PC-3 (cell line): ENCODE results near the gene RPS6KA2. TPM values are rescaled to one million over a fixed set of nuclear protein-coding genes. Genes with fewer than 3 reads are reported as not detected.

Experiments used
- ATAC-seq: fragments of 200-7000 bp; cut with Tn5 transposase; 2 replicates; pipeline ENCODE4 v1.9.1; 2020; ENCODE audit warnings: mild to moderate bottlenecking, moderate library complexity
- BruUV-seq: library from RNA; stranded (reverse); fragments of 400-500 nt; replicated peaks from 2 replicates; lab custom pipeline; 2021; lab: Mats Ljungman, UMichigan
- CTCF ChIA-PET: fragments of 300-600 bp; sonication (Branson Sonifier 250); formaldehyde crosslinking; loops from one replicate; lab custom pipeline; 2022; ENCODE audit warnings: antibody characterized with exemption; lab: Charles Lee
- POLR2A ChIA-PET: fragments of 300-600 bp; sonication (Branson Sonifier 250); formaldehyde crosslinking; loops from one replicate; lab custom pipeline; 2022; ENCODE audit warnings: antibody characterized with exemption; ENCODE audit not compliant: unreplicated experiment; lab: Charles Lee
- DNase-seq: peaks from one replicate; pipeline ENCODE4 v3.0.0-alpha.2; 2015
- H2AFZ ChIP-seq: fragments of 300-600 bp; sonication (generic); 2 replicates; pipeline ENCODE4 v1.6.0; 2016; ENCODE audit warnings: antibody characterized with exemption, low read length
- H3F3A ChIP-seq: fragments of 300-600 bp; sonication (generic); one replicate; pipeline ENCODE4 v1.6.0; 2017; ENCODE audit warnings: antibody characterized with exemption, low read length, control low read depth, mild to moderate bottlenecking; ENCODE audit not compliant: unreplicated experiment
- H3K27ac ChIP-seq: fragments of 300-600 bp; sonication (generic); 2 replicates; pipeline ENCODE4 v1.5.1; 2016; ENCODE audit warnings: mild to moderate bottlenecking, low read length
- H3K27me3 ChIP-seq: fragments of 300-600 bp; sonication (generic); 2 replicates; pipeline ENCODE4 v1.6.1; 2016; ENCODE audit warnings: low read length, mixed read lengths
- H3K36me3 ChIP-seq: fragments of 300-600 bp; sonication (generic); 2 replicates; pipeline ENCODE4 v1.6.1; 2016; ENCODE audit warnings: low read depth, mixed run types, low read length, mixed read lengths
- H3K4me1 ChIP-seq: fragments of 300-600 bp; sonication (generic); 2 replicates; pipeline ENCODE4 v1.5.1; 2016; ENCODE audit warnings: low read length; ENCODE audit not compliant: insufficient read depth
- H3K4me2 ChIP-seq: fragments of 300-600 bp; sonication (generic); 2 replicates; pipeline ENCODE4 v1.6.0; 2016; ENCODE audit warnings: low read length
- H3K4me3 ChIP-seq: fragments of 300-600 bp; sonication (generic); 2 replicates; pipeline ENCODE4 v1.5.1; 2016; ENCODE audit warnings: mild to moderate bottlenecking, low read length, mixed read lengths
- H3K79me2 ChIP-seq: fragments of 300-600 bp; sonication (generic); 2 replicates; pipeline ENCODE4 v1.6.1; 2017; ENCODE audit warnings: low read length, mixed read lengths
- H3K9ac ChIP-seq: fragments of 300-600 bp; sonication (generic); 2 replicates; pipeline ENCODE4 v1.6.0; 2016; ENCODE audit warnings: mild to moderate bottlenecking, low read length
- H3K9me2 ChIP-seq: fragments of 300-600 bp; sonication (generic); replicated peaks from 2 replicates; pipeline ENCODE4 v1.6.1; 2016; ENCODE audit warnings: mixed run types, low read length, mixed read lengths
- H3K9me3 ChIP-seq: fragments of 300-600 bp; sonication (generic); 2 replicates; pipeline ENCODE4 v1.6.1; 2016; ENCODE audit warnings: low read length, mixed read lengths
- H4K20me1 ChIP-seq: fragments of 300-600 bp; sonication (generic); 2 replicates; pipeline ENCODE4 v1.6.1; 2016; ENCODE audit warnings: low read length, mixed read lengths
- EZH2 ChIP-seq: fragments of 300-600 bp; sonication (generic); IDR thresholded peaks from one replicate; pipeline ENCODE4 v1.6.1; 2017; ENCODE audit warnings: antibody characterized with exemption, mild to moderate bottlenecking, low read length; ENCODE audit not compliant: unreplicated experiment
- EZH2phosphoT487 ChIP-seq: fragments of 300-600 bp; sonication (generic); IDR thresholded peaks from 2 replicates; pipeline ENCODE4 v1.6.1; 2018; ENCODE audit warnings: mild to moderate bottlenecking, antibody characterized with exemption, low read length, borderline replicate concordance
- intact Hi-C: fragments of 100-400 bp; cut with micrococcal nuclease; formaldehyde crosslinking; loops from 2 replicates; pipeline ENCODE4 v1.9.0; 2023
- total RNA-seq: library from RNA; depleted of rRNA; stranded (reverse); fragments of >200 nt; gene quantifications from 2 replicates; pipeline ENCODE4 v1.2.3, GENCODE V29; 2014
- TF ChIP-seq, protein P1 (sequence below): fragments of 300-600 bp; sonication (generic); conservative IDR thresholded peaks from 2 replicates; pipeline ENCODE4 v1.5.1; 2017; ENCODE audit warnings: antibody characterized with exemption, low read depth, mild to moderate bottlenecking, low read length

RPS6KA2 gene
- total RNA-seq, 1 experiment from 2014 or later, result 5.1 TPM

DNA sequence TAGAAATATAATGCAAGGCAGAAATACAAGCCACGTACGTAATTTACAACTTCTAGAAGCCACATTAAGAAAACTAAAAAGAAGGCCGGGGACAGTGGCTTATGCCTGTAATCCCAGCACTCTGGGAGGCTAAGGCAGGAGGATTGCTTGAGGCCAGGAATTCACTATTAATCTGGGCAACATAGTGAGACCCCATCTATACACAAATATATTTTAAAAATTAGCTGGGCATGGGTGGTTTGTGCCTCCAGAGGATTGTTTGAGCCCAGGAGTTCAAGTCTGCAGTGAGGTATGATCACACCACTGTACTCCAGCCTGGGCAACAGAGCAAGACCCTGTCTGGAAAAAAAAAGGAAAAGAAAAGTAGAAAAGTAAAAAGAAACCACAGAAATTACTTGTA is 256.6 kb downstream of the RPS6KA2 start:
- intact Hi-C loops, result no loop called here

DNA sequence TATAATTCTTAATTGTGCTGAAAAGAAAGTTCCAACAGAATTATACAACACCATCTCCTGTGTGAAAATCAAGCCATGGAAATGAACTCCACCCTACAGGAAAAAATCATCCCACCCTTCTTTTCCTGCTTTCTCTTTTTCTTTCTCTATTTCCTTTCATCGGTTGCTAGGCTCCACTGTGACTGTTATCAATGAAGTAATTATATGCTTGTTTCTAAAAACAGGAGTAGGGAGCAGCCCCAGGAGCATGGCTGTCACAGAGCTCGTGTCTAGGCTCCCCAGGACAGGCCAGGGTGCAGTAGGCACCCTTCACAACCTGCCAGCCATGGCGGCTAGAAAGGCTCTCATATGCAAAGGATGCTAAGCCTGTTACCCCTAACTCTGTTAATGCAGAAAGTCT is 257.3 kb downstream of the RPS6KA2 start:
- no peaks in the 10 kb centered on the region for H3K36me3 ChIP-seq
- TF ChIP-seq EZH2phosphoT487, result no peak
- TF ChIP-seq EZH2, result no peak
- TF ChIP-seq, protein P1, sequence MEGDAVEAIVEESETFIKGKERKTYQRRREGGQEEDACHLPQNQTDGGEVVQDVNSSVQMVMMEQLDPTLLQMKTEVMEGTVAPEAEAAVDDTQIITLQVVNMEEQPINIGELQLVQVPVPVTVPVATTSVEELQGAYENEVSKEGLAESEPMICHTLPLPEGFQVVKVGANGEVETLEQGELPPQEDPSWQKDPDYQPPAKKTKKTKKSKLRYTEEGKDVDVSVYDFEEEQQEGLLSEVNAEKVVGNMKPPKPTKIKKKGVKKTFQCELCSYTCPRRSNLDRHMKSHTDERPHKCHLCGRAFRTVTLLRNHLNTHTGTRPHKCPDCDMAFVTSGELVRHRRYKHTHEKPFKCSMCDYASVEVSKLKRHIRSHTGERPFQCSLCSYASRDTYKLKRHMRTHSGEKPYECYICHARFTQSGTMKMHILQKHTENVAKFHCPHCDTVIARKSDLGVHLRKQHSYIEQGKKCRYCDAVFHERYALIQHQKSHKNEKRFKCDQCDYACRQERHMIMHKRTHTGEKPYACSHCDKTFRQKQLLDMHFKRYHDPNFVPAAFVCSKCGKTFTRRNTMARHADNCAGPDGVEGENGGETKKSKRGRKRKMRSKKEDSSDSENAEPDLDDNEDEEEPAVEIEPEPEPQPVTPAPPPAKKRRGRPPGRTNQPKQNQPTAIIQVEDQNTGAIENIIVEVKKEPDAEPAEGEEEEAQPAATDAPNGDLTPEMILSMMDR, result no peak
- BruUV-seq, result no TSS peak
- no peaks in the 10 kb centered on the region for H3K4me1 ChIP-seq
- DNase-seq, result no peak
- H3F3A ChIP-seq, result no peaks in the 10 kb centered on the region
- H3K9me3 ChIP-seq, result no peaks in the 10 kb centered on the region
- no peaks in the 10 kb centered on the region for H4K20me1 ChIP-seq
- H3K9ac ChIP-seq, result no peak overlapping the region
- no peaks in the 10 kb centered on the region for H3K79me2 ChIP-seq
- CTCF ChIA-PET, result no interaction called here
- no peaks in the 10 kb centered on the region for H3K9me2 ChIP-seq
- no peak overlapping the region for H2AFZ ChIP-seq
- no peak for ATAC-seq
- no peak overlapping the region for H3K27ac ChIP-seq
- no peaks in the 10 kb centered on the region for H3K27me3 ChIP-seq
- H3K4me2 ChIP-seq, result no peak overlapping the region
- no peak overlapping the region for H3K4me3 ChIP-seq
- intact Hi-C loops, result no loop called here
- POLR2A ChIA-PET, result no interaction called here

More for the DNA sequence above, 256.6 kb downstream of the RPS6KA2 start:
- Histone ChIP-seq H3K4me1 (no peaks in the 10 kb centered on the region), H3K79me2 (no peaks in the 10 kb centered on the region), H3K27ac (no peak overlapping the region), H3K4me3 (no peak overlapping the region), H3K36me3 (no peaks in the 10 kb centered on the region), H3K27me3 (no peaks in the 10 kb centered on the region), H4K20me1 (no peaks in the 10 kb centered on the region), H3K9me2 (no peaks in the 10 kb centered on the region), H3F3A (no peaks in the 10 kb centered on the region), H2AFZ (no peak overlapping the region), H3K9me3 (no peaks in the 10 kb centered on the region), H3K4me2 (no peak overlapping the region), H3K9ac (no peak overlapping the region)
- no peak for ATAC-seq
- DNase-seq, result no peak
- TF ChIP-seq EZH2, result no peak
- TF ChIP-seq EZH2phosphoT487, result no peak
- TF ChIP-seq, protein P1, result no peak
- ChIA-PET POLR2A (no interaction called here), CTCF (interaction anchor here (0.6 kb wide), 1 partner anchor 11 kb away, joined by 3 read pairs; no protein-coding TSS in a partner anchor)
- no TSS peak for BruUV-seq

DNA sequence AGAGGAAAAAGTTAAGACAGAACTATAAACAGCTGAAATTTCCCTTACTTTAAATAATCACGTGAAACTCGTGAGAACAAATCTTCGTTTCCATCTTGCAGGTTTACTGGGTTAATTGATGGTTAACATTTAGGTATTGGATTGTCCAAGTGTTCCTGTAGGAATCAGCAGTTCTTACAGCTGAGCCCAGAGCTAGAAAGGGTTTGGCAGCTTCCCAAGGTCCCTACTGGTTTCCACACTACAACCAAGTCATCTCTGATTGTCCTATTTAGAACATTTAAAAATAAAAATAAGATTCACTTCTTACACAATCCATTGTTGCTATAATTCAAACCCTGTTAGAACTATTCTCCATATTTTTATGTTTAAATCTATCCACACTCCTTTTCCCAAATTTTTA is 260.1 kb downstream of the RPS6KA2 start:
- ChIA-PET POLR2A (no interaction called here), CTCF (no interaction called here)
- H3K9me3 ChIP-seq, result no peaks in the 10 kb centered on the region
- no peak overlapping the region for H3K4me2 ChIP-seq
- DNase-seq (no peak), ATAC-seq (no peak)
- no peak overlapping the region for H3K27ac ChIP-seq
- no peak overlapping the region for H3K9ac ChIP-seq
- no peaks in the 10 kb centered on the region for H3K4me1 ChIP-seq
- no peaks in the 10 kb centered on the region for H3K79me2 ChIP-seq
- no TSS peak for BruUV-seq
- no peak overlapping the region for H2AFZ ChIP-seq
- intact Hi-C loops, result no loop called here
- no peaks in the 10 kb centered on the region for H3K27me3 ChIP-seq
- TF ChIP-seq EZH2phosphoT487, result no peak
- TF ChIP-seq EZH2, result no peak
- TF ChIP-seq, protein P1, result no peak
- H4K20me1 ChIP-seq, result no peaks in the 10 kb centered on the region
- H3K9me2 ChIP-seq, result no peaks in the 10 kb centered on the region
- H3F3A ChIP-seq, result no peaks in the 10 kb centered on the region
- no peaks in the 10 kb centered on the region for H3K36me3 ChIP-seq
- no peak overlapping the region for H3K4me3 ChIP-seq
